ENCODE results near the gene C19orf67.

The C19orf67 gene

GRCh38 chr19:14085309-14085995 is at the start of gene C19orf67:
Gene C19orf67 (minus strand): TSS chr19:14085783. CDS start chr19:14085627, 156 bp downstream.
- Mint-ChIP-seq H3K27me3 (no peaks in the 10 kb centered on the region), H3K36me3 (peaks cover 10 to 17% of the 10 kb centered on the region in 2 donors), H3K4me1 (peaks cover 6 to 17% of the 10 kb centered on the region in 2 donors), H3K4me3 (no peak within 1 kb of the TSS), H3K9me3 (no peaks in the 10 kb centered on the region), H3K27ac (no peak within 1 kb of the TSS)
- ATAC-seq (replicated peaks) (no peak), DNase-seq (no peak)

GRCh38 chr19:14135355-14135754 is 49.8 kb upstream of the C19orf67 start:
- Mint-ChIP-seq H3K4me1 (peaks cover 18 to 30% of the 10 kb centered on the region in 2 donors), H3K27me3 (no peaks in the 10 kb centered on the region), H3K4me3 (peak overlapping the region; percentile 77 to 86), H3K9me3 (no peaks in the 10 kb centered on the region), H3K27ac (peak overlapping the region; percentile 92), H3K36me3 (peaks cover 6 to 12% of the 10 kb centered on the region in 2 donors)
- DNase-seq, result no peak
- ATAC-seq (replicated peaks), result no peak

- H3K27ac Mint-ChIP-seq, result peak overlapping the region; percentile 25
- no peak for DNase-seq
- peak in 1 of 2 donors; percentile 16 for ATAC-seq (replicated peaks)
- no peak overlapping the region for H3K4me3 Mint-ChIP-seq
- H3K36me3 Mint-ChIP-seq, result no peaks in the 10 kb centered on the region
- H3K27me3 Mint-ChIP-seq, result no peaks in the 10 kb centered on the region
- peaks cover 2 to 5% of the 10 kb centered on the region in 2 donors for H3K4me1 Mint-ChIP-seq
- H3K9me3 Mint-ChIP-seq, result no peaks in the 10 kb centered on the region
Measured at GRCh38 chr19:14127929-14128509, 42.4 kb upstream of the C19orf67 start.

GRCh38 chr19:14127176-14127575 is 41.6 kb upstream of the C19orf67 start:
- no peak overlapping the region for H3K4me3 Mint-ChIP-seq
- peaks cover 2 to 5% of the 10 kb centered on the region in 2 donors for H3K4me1 Mint-ChIP-seq
- H3K27ac Mint-ChIP-seq, result no peak overlapping the region
- no peaks in the 10 kb centered on the region for H3K9me3 Mint-ChIP-seq
- no peaks in the 10 kb centered on the region for H3K27me3 Mint-ChIP-seq
- ATAC-seq (replicated peaks), result no peak
- no peak for DNase-seq
- H3K36me3 Mint-ChIP-seq, result no peaks in the 10 kb centered on the region

GRCh38 chr19:14122924-14123323 is 37.3 kb upstream of the C19orf67 start:
- DNase-seq, result no peak
- H3K4me3 Mint-ChIP-seq, result no peak overlapping the region
- H3K27me3 Mint-ChIP-seq, result no peaks in the 10 kb centered on the region
- no peak for ATAC-seq (replicated peaks)
- H3K36me3 Mint-ChIP-seq, result no peaks in the 10 kb centered on the region
- no peaks in the 10 kb centered on the region for H3K9me3 Mint-ChIP-seq
- peaks cover 9 to 10% of the 10 kb centered on the region in 2 donors for H3K4me1 Mint-ChIP-seq
- no peak overlapping the region for H3K27ac Mint-ChIP-seq

GRCh38 chr19:14120497-14120780 is 34.9 kb upstream of the C19orf67 start:
- DNase-seq, result no peak
- no peak overlapping the region for H3K27ac Mint-ChIP-seq
- H3K9me3 Mint-ChIP-seq, result no peaks in the 10 kb centered on the region
- H3K27me3 Mint-ChIP-seq, result no peaks in the 10 kb centered on the region
- ATAC-seq (replicated peaks), result no peak
- H3K4me1 Mint-ChIP-seq, result peaks cover 24 to 27% of the 10 kb centered on the region in 2 donors
- H3K36me3 Mint-ChIP-seq, result peaks cover 0 to 2% of the 10 kb centered on the region in 2 donors
- H3K4me3 Mint-ChIP-seq, result no peak overlapping the region

- Mint-ChIP-seq H3K4me3 (no peak overlapping the region), H3K4me1 (peaks cover 25 to 32% of the 10 kb centered on the region in 2 donors), H3K27ac (no peak overlapping the region), H3K36me3 (peaks cover 0 to 2% of the 10 kb centered on the region in 2 donors), H3K27me3 (no peaks in the 10 kb centered on the region), H3K9me3 (no peaks in the 10 kb centered on the region)
- DNase-seq, result no peak
- no peak for ATAC-seq (replicated peaks)
Measured at GRCh38 chr19:14119644-14120496, 34.3 kb upstream of the C19orf67 start.

GRCh38 chr19:14119146-14119545 is 33.6 kb upstream of the C19orf67 start:
- peak overlapping the region; percentile 85 to 98 for H3K4me3 Mint-ChIP-seq
- DNase-seq, result no peak
- H3K9me3 Mint-ChIP-seq, result no peaks in the 10 kb centered on the region
- peaks cover 0 to 2% of the 10 kb centered on the region in 2 donors for H3K36me3 Mint-ChIP-seq
- H3K27ac Mint-ChIP-seq, result peak overlapping the region; percentile 96
- H3K4me1 Mint-ChIP-seq, result peaks cover 29 to 39% of the 10 kb centered on the region in 2 donors
- ATAC-seq (replicated peaks), result no peak
- H3K27me3 Mint-ChIP-seq, result no peaks in the 10 kb centered on the region

GRCh38 chr19:14118165-14119051 is 32.8 kb upstream of the C19orf67 start:
- peak; percentile 39 for DNase-seq
- Mint-ChIP-seq H3K27ac (peak overlapping the region; percentile 96), H3K27me3 (no peaks in the 10 kb centered on the region), H3K9me3 (no peaks in the 10 kb centered on the region), H3K4me1 (peaks cover 32 to 46% of the 10 kb centered on the region in 2 donors), H3K36me3 (peaks cover 0 to 2% of the 10 kb centered on the region in 2 donors), H3K4me3 (peak overlapping the region; percentile 85 to 98)
- ATAC-seq (replicated peaks), result peak; percentile 22 to 25

- ATAC-seq (replicated peaks) (peak; percentile 93), DNase-seq (peak; percentile 99)
- Mint-ChIP-seq H3K9me3 (no peaks in the 10 kb centered on the region), H3K4me3 (peak within 1 kb of the TSS; percentile 89 to 98), H3K36me3 (peaks cover 0 to 2% of the 10 kb centered on the region in 2 donors), H3K27ac (peak within 1 kb of the TSS; percentile 96), H3K4me1 (peaks cover 32 to 48% of the 10 kb centered on the region in 2 donors), H3K27me3 (no peaks in the 10 kb centered on the region)
Measured at GRCh38 chr19:14117668-14118164, 32.1 kb upstream of the C19orf67 start, which contains the start of gene PRKACA. Gene PRKACA (minus strand): TSS chr19:14117762. CDS start chr19:14117547, 215 bp downstream.

- H3K36me3 Mint-ChIP-seq, result peaks cover 0 to 2% of the 10 kb centered on the region in 2 donors
- peak overlapping the region; percentile 89 to 91 for H3K4me3 Mint-ChIP-seq
- H3K27me3 Mint-ChIP-seq, result no peaks in the 10 kb centered on the region
- DNase-seq (no peak), ATAC-seq (replicated peaks) (peak; percentile 5 to 6)
- no peaks in the 10 kb centered on the region for H3K9me3 Mint-ChIP-seq
- H3K4me1 Mint-ChIP-seq, result peaks cover 32 to 51% of the 10 kb centered on the region in 2 donors
- H3K27ac Mint-ChIP-seq, result peak overlapping the region; percentile 62
Measured at GRCh38 chr19:14116918-14117578, 31.5 kb upstream of the C19orf67 start.

GRCh38 chr19:14116525-14116917 is 30.9 kb upstream of the C19orf67 start:
- Mint-ChIP-seq H3K27me3 (no peaks in the 10 kb centered on the region), H3K4me3 (peak overlapping the region; percentile 89 to 91), H3K9me3 (no peaks in the 10 kb centered on the region), H3K4me1 (peaks cover 32 to 51% of the 10 kb centered on the region in 2 donors), H3K36me3 (peaks cover 0 to 2% of the 10 kb centered on the region in 2 donors), H3K27ac (peak overlapping the region; percentile 62)
- no peak for ATAC-seq (replicated peaks)
- no peak for DNase-seq

GRCh38 chr19:14115756-14116155 is 30.2 kb upstream of the C19orf67 start:
- no peak for DNase-seq

More at GRCh38 chr19:14115756-14116155, 30.2 kb upstream of the C19orf67 start:
- H3K4me3 Mint-ChIP-seq, result peak overlapping the region in 1 of 2 donors; percentile 91
- H3K27me3 Mint-ChIP-seq, result no peaks in the 10 kb centered on the region
- H3K36me3 Mint-ChIP-seq, result peaks cover 0 to 2% of the 10 kb centered on the region in 2 donors
- H3K27ac Mint-ChIP-seq, result no peak overlapping the region
- H3K4me1 Mint-ChIP-seq, result peaks cover 32 to 57% of the 10 kb centered on the region in 2 donors
- ATAC-seq (replicated peaks), result no peak
- H3K9me3 Mint-ChIP-seq, result no peaks in the 10 kb centered on the region
